NCI-H510A (cell line): Measurements from ENCODE around the gene ALB.
"Not testable (repeated sequence)": the region's sequence is repeated elsewhere in the genome, so short reads cannot be mapped to it uniquely, and the experiment has no call there.

Source experiments
- DNase-seq: peaks from one replicate; lab custom pipeline; 2025; lab: John Stamatoyannopoulos, UW

The ALB gene

DNA sequence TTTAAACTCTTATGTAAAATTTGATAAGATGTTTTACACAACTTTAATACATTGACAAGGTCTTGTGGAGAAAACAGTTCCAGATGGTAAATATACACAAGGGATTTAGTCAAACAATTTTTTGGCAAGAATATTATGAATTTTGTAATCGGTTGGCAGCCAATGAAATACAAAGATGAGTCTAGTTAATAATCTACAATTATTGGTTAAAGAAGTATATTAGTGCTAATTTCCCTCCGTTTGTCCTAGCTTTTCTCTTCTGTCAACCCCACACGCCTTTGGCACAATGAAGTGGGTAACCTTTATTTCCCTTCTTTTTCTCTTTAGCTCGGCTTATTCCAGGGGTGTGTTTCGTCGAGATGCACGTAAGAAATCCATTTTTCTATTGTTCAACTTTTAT is at the start of gene ALB:
TSS of gene ALB (plus strand) at position 246 of the 400 bp plus-strand sequence. CDS start at position 287, 41 bp downstream.
- DNase-seq: no peak

DNA sequence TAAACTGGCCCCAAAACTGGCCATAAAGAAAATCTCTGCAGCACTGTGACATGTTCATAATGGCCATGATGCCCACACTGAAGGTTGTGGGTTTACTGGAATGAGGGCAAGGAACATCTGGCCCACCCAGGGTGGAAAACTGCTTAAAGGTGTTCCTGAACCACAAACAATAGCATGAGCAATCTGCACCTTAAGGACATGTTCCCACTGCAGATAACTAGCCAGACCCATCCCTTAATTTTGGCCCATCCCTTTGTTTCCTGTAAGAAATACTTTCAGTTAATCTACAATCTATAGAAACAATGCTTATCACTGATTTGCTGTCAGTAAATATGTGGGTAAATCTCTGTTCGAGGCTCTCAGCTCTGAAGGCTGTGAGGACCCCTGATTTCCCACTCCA is 46.9 kb upstream of the ALB start:
- DNase-seq: not testable (repeated sequence)

DNA sequence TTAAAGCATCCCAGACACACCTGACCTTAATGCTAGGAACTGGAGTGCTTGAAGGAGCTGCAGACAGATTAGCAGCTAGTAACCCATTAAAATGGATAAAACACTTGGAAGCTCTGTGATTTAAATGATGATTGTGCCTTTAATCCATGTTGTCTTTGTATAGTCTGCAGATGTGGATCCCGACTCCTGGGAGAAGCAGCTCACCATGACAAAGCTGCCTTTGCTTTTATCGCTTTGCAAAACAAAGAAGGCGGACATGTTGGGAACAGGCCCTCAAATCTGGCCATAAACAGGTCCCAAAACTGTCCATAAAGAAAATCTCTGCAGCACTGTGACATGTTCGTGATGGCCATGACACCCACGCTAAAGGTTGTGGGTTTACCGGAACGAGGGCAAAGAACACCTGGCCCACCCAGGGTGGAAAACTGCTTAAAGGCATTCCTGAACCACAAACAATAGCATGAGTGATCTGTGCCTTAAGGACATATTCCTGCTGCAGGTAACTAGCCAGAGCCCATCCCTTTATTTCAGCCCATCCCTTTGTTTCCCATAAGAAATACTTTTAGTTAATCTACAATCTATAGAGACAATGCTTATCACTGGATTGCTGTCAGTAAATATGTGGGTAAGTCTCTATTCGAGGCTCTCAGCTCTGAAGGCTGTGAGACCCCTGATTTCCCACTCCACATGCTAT is 34.4 kb upstream of the ALB start:
- DNase-seq: not testable (repeated sequence)

GRCh38 chr4:73375328-73375741 is 28.8 kb upstream of the ALB start:
- DNase-seq: no peak

GRCh38 chr4:73376251-73376650 is 27.8 kb upstream of the ALB start:
- no peak for DNase-seq

- DNase-seq: no peak
These were observed 27.1 kb upstream of the ALB start for GRCh38 chr4:73376976-73377375.

DNA sequence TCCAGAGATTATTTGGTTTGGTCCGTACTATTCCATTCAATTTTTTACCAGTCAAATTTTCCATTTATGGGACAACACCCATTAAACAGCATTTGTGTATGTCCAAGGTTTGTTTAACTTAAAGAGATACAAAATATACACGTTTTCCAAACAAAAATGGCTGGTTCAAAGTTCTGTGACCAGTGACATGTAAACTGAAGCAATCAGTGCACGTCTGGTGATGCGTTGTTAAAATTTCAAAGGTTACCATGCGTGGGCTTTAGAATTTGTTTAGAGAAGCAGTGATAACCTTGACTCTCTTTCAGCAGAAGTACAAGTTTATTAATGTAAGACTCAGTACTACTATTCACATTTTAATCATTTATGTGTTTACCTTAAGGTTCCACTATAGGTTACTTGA is 25.2 kb upstream of the ALB start:
- no peak for DNase-seq

GRCh38 chr4:73379946-73380345 is 24.1 kb upstream of the ALB start:
- no peak for DNase-seq

GRCh38 chr4:73381214-73381613 is 22.9 kb upstream of the ALB start:
- DNase-seq: no peak

DNA sequence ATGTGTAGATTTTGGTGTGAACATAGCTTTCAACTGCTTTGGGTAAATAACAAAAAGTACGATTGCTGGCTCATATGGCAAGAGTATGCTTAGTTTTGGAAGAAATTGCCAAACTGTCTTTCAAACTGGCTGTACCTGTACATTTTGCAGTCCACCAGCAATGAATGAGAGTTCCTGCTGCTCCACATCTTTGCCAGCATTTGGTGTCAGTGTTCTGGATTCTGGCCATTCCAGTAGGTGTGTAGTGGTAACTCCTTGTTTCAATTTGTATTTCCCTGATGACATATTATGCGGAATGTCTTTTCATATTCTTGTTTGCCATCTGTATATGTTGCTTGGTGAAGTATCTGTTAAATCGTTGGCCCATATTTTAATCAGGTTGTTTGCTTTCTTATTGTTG is 20.6 kb upstream of the ALB start:
- DNase-seq: no peak

- DNase-seq: no peak
These were observed 16.5 kb upstream of the ALB start for GRCh38 chr4:73387552-73387951.

- DNase-seq: no peak
These were observed 15.2 kb upstream of the ALB start for GRCh38 chr4:73388887-73389286.

GRCh38 chr4:73389663-73390062 is 14.4 kb upstream of the ALB start:
- DNase-seq: not testable (repeated sequence)

GRCh38 chr4:73391774-73392173 is 12.3 kb upstream of the ALB start:
- DNase-seq: no peak

- no peak for DNase-seq
These were observed 11.2 kb upstream of the ALB start for GRCh38 chr4:73392936-73393335.

GRCh38 chr4:73396304-73396703 is 7.8 kb upstream of the ALB start:
- no peak for DNase-seq

- DNase-seq: no peak
These were observed 6.8 kb upstream of the ALB start for GRCh38 chr4:73396993-73397972.

DNA sequence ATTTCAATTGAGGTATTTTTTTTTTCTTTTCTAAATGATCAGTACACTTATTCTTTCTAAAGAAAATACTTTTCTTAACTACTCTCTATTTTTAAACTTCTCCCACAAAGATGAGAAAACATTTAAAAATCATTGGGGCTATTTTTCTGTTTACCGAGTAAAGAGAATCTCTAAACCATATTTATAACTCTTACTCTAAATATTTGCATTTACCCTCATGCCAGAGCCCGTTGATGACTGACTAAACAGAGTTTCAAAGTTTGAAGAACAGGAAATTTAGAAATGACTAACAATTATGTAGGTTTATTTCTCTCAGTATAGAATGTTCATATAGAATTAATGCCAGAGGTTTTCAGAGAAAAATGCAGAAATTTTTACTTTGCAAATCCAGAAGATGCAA is 2.7 kb upstream of the ALB start:
- no peak for DNase-seq

GRCh38 chr4:73404457-73404856 is 370 bp downstream of the ALB start:
- no peak for DNase-seq

DNA sequence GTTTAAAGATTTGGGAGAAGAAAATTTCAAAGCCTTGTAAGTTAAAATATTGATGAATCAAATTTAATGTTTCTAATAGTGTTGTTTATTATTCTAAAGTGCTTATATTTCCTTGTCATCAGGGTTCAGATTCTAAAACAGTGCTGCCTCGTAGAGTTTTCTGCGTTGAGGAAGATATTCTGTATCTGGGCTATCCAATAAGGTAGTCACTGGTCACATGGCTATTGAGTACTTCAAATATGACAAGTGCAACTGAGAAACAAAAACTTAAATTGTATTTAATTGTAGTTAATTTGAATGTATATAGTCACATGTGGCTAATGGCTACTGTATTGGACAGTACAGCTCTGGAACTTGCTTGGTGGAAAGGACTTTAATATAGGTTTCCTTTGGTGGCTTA is 1.1 kb downstream of the ALB start:
- DNase-seq: no peak

DNA sequence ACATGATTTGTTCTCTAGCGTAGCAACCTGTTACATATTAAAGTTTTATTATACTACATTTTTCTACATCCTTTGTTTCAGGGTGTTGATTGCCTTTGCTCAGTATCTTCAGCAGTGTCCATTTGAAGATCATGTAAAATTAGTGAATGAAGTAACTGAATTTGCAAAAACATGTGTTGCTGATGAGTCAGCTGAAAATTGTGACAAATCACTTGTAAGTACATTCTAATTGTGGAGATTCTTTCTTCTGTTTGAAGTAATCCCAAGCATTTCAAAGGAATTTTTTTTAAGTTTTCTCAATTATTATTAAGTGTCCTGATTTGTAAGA is 2.4 kb downstream of the ALB start:
- no peak for DNase-seq

GRCh38 chr4:73407227-73407673 is 3.2 kb downstream of the ALB start:
- no peak for DNase-seq

- DNase-seq: no peak
These were observed 4.2 kb downstream of the ALB start for GRCh38 chr4:73408181-73408867.
